Fibroblast of villous mesenchyme (primary cell): ENCODE data around the gene SPATA2. TPM values are rescaled to one million over a fixed set of nuclear protein-coding genes. Genes with fewer than 3 reads are reported as not detected.
A peak's percentile ranks its signal among the peaks of the same experiment; 100 is the strongest.
"Not testable (repeated sequence)": the region's sequence is repeated elsewhere in the genome, so short reads cannot be mapped to it uniquely, and the experiment has no call there.

ENCODE experiments used
- DNase-seq: peaks from one replicate; pipeline ENCODE4 v3.0.0-alpha.2; 2010; ENCODE audit warnings: low read depth
- H3K4me3 ChIP-seq: 2 replicates; pipeline ENCODE4 v1.5.1; 2011; ENCODE audit warnings: low read depth, mild to moderate bottlenecking, low read length
- total RNA-seq: library from RNA; depleted of rRNA; stranded (reverse); fragments of >200 nt; gene quantifications from 2 replicates; pipeline ENCODE4 v1.2.3, GENCODE V29; 2012
- TF ChIP-seq, protein P1 (sequence below): IDR thresholded peaks from 2 replicates; pipeline ENCODE4 v1.5.1; 2012; ENCODE audit warnings: low read depth, mild to moderate bottlenecking, low read length; ENCODE audit not compliant: insufficient read depth

SPATA2 gene
- total RNA-seq, 1 donor, result 3.9 TPM

DNA sequence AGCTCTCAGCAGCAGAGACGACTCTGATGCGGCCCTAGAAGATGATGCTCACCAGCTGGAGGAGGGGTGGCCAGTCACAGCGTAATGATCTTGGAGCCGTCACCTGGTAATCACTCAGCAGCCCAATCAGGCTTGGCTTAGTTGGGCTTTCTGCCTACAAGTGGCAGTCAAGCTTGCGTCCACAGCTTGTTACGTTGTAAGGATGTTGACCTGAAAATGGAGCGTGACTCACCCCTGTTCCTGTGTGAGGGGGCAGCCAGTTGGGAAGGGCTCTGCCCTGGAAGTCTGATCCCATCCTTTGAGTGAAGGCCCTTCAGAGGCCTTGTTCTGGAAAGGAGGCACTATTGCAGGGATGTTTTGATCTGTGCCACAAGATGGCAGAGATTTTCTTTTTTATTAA is 49.8 kb downstream of the SPATA2 start:
- TF ChIP-seq, protein P1, sequence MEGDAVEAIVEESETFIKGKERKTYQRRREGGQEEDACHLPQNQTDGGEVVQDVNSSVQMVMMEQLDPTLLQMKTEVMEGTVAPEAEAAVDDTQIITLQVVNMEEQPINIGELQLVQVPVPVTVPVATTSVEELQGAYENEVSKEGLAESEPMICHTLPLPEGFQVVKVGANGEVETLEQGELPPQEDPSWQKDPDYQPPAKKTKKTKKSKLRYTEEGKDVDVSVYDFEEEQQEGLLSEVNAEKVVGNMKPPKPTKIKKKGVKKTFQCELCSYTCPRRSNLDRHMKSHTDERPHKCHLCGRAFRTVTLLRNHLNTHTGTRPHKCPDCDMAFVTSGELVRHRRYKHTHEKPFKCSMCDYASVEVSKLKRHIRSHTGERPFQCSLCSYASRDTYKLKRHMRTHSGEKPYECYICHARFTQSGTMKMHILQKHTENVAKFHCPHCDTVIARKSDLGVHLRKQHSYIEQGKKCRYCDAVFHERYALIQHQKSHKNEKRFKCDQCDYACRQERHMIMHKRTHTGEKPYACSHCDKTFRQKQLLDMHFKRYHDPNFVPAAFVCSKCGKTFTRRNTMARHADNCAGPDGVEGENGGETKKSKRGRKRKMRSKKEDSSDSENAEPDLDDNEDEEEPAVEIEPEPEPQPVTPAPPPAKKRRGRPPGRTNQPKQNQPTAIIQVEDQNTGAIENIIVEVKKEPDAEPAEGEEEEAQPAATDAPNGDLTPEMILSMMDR, result no peak
- peak; percentile 70 for DNase-seq
- no peak overlapping the region for H3K4me3 ChIP-seq

DNA sequence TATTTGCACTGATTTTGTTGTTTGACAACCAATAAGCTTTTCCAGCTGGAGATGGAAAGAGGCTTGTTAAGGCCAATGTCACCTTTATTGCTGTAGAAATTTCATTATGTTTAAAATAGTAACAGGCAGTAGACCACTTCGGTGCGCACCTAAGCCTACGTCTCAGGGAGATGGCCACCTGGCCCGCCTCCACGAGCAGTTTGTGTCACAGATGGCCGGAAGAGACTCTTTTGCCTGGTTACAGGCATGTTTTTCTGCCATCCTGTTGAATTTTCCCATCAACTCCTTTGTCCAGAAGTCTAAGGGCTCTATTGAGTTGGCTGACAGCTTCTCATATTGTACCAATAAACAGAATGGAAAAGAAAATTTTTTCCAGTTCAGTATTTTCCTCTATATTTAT is 51.7 kb downstream of the SPATA2 start:
- no peak overlapping the region for H3K4me3 ChIP-seq
- no peak for DNase-seq
- TF ChIP-seq, protein P1, result no peak

DNA sequence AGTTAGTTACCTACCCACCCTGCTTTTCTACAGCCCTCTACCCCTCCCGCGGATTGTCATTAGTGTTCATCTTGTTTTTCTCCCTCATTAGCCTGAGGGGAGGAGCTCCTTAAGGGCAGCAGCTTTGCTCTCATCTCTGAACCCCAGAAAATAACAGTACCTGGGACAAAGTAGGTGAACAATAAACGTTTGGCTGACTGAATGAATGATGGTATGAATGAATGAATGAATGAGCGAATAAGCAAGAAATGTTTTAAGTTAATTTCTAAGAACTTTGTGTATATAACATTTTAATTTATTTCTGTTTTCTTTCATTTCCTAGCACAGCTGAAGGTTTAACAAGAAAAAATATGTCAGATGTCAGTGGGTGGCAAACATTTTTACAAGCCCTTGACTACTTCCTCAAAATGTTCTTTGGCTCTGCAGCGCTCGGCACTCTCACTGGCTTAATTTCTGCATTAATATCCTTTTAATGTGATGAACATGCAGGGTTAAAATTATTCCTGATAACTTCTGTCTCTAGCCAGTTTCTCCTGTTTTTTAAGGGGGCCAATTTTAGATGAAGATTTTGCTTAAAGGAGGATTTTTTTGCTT is 52.6 kb downstream of the SPATA2 start:
- no peak overlapping the region for H3K4me3 ChIP-seq
- DNase-seq, result no peak
- TF ChIP-seq, protein P1, result no peak

DNA sequence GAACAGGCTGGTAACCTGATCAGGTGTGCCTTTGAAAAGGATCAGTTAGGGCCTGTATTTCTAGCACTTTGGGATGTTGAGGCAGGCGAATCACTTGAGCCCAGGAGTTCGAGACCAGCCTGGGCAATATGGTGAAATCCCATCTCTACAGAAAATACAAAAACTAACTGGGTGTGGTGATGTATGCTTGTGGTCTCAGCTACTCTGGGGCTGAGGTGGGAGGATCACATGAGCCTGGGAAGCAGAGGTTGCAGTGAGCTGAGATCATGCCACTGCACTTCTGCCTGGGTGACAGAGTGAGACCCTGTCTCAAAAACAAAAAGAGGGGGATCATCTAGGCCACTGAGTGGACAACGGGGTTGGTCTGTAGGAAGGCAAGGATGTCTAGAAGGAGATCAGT is 54.1 kb downstream of the SPATA2 start:
- H3K4me3 ChIP-seq, DNase-seq: not testable (repeated sequence)

DNA sequence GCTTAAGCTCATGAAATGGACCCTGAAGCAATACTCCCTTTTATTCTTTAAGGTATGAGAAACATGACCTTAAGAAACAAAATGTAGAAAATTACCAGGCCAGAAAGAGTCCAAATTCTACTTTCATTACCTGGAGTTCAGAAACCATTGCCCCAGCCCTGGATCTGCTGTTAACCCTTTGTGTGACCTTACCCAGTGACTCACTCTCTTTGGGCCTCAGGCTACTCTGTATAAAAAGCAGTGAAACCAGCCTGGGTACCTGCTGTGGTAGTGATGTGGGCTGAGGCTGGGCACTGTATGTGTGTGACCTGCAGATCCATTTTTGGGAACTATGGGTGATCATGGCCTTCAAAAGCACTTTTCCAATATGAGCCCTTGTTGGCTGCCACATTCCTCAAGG is 55.5 kb downstream of the SPATA2 start:
- no peak overlapping the region for H3K4me3 ChIP-seq
- TF ChIP-seq, protein P1, result no peak
- DNase-seq, result no peak

DNA sequence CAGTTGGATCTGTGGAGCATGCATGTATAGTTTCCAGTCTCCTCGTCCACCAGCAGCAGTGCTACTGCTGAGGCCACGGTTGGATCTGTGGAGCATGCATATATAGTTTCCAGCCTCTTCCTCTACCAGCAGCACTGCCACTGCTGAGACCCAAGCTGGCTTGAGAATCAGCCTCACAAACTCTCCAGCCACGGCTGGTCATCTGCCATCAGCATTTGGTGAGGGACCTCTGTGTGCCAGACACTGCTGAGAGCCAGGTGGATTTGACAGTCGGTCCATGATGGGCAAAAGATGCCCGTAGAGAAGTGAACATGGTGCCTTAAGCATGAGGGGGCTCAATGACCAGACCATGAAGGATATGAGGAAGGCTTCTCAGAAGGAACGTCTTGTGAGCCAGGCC is 56.3 kb downstream of the SPATA2 start:
- no peak overlapping the region for H3K4me3 ChIP-seq
- TF ChIP-seq, protein P1, result no peak
- no peak for DNase-seq

DNA sequence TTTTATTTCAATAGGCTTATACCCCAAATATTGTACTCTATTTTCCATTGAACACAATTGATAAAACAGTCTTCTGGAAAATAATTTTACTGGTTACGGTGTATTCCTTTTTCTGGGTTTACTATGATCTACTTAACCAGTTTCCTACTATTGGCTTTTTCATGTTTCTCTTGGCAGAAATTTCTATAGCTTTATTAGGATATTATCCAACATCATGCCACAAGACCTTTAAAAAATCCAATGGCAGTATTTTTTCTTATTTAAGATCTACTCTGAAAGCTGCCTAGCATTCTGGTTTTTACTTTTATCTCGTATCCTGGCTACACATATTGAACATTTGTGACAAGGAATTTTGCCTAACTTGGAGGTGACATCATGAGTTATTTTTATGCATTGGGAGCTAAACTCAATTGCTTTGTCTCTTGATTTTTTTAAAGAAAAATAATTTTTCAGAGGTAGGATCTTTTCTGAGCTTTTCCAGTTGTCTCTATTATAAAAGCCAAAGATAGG is 57.2 kb downstream of the SPATA2 start:
- no peak overlapping the region for H3K4me3 ChIP-seq
- TF ChIP-seq, protein P1, result no peak
- DNase-seq, result no peak
